Amygdala (tissue), 56 donors: ENCODE results near the gene ATP11A.

Experiments
- DNase-seq, 56 donors: peaks; one replicate each; lab custom pipeline; 2025; lab: John Stamatoyannopoulos, UW

ATP11A gene

DNA sequence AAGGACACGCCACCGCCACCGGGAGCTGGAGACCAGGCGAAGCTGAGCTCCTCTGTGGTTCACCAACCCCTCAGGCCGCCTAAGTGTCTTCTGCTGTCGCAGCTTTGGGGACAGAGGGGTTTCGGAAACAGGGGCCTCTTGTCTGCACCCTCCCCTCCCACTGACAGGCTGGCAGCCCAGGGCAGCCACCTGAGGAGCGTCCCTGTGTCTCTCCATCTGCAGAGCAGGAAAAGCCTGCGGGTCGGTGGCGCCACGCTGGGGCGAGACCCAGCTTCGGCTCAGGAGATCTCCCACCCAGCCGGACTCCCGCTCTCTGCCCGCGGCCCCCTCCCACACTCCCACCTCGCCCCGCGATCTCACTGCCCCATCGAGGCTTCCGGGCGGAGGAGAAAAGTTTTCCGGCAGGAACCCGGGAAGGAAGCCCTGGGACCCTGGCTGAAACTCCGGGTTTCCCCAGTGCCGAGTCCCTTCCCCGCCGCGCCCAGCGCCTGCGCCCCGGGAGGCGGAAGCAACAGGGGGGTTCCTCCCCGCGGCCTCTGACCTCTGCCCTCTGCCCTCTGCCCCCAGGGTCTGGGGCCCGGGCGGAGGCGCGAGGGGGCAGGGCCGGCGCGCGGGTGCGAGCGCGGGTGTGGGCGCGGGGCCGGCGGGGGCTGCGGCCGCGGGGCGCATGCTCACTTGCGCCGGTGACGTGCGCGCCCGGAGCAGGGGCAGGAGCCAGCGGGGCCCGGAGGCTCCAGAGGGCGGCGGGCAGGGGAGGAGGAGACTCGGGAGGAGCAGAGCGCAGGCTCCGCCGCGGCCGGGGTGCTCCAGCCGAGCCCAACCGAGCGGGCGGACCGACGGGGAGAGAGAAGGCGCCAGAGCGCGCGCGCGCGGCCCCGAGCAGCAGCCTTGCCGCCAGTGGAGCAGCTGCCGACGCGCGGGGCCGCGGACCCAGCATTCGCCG, at the start of gene ATP11A:
Gene ATP11A, plus strand, starts transcription at position 736 of the 943 bp plus-strand sequence. CDS start 379 bp downstream, outside the sequence.
- DNase-seq: peak in 55 of 56 donors; percentile 44 to 94 (median 82)

DNA sequence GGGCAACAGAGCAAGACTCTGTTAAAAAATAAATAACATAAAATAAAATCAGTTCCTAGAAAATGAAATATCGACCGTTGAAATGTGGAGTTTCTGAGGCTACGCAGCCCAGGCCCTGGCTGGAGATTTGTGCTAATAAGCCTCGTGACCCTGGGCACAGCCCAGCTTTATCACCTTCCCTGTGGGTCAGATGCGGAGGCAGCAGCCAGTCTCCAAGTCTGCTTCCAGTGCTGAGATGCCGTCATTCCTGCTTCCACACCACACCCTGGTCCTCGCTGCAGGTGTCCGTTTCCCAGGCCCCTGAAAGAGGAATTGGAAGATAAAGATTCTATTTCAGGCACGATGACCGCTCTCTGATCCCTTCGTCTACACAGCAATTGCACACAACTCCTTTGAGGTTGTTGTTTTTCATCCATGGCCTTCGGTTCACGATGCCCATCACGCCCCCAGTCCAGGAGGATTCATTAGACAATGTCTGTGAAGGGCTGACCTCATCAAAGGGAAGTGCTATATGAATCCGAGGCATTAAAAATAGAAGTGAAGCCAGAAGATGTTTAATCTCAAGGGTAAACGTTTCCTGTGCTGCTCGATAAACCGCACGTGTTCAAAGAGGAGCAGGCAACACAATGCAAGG, 48.3 kb upstream of the ATP11A start:
- DNase-seq: no peak

DNA sequence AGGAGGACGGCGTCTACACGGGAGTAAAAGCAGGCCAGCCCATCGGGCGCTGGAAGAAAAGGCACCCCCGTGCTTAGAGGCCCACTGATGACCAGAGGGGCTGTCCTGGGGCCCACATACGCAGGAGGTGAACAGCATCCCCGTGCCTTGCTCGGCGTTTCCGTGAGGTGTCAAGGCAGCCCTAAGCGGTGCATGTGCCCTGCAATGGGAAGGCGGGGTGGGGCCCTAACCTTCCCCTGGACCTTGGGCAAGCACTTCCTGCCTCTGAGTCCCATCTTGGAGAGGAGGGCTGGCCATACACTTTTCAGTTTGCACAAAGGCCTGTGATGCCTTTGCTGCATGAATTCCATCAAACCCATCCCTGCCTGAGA, 47.8 kb upstream of the ATP11A start:
- no peak for DNase-seq

GRCh38 chr13:112643759-112644459, 45.9 kb upstream of the ATP11A start:
- DNase-seq: no peak

- no peak for DNase-seq
Measured at GRCh38 chr13:112645327-112645914, 44.4 kb upstream of the ATP11A start.

- DNase-seq: no peak
Measured at GRCh38 chr13:112647256-112647655, 42.6 kb upstream of the ATP11A start.

GRCh38 chr13:112648101-112648500, 41.7 kb upstream of the ATP11A start:
- no peak for DNase-seq

- no peak for DNase-seq
Measured at GRCh38 chr13:112648966-112649690, 40.7 kb upstream of the ATP11A start.

DNA sequence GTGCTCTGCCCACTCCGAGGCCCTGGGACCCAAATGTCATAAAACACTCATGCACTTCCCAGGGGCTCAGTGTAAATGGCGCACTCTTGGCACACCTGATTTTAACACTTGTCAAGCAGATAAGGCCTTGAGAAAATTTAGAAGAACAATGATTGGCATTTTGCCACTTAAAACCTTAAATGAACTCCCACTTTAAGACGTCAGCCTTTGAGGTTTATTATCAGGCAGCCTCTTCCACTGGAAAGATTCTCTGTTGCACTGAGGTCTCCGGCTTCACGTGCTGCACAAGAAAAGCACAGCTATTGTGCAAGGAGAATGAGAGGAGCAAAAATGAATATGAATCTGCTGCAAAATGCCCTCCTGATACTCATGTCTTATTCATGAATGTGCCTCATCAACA, 38.5 kb upstream of the ATP11A start:
- DNase-seq: no peak

DNA sequence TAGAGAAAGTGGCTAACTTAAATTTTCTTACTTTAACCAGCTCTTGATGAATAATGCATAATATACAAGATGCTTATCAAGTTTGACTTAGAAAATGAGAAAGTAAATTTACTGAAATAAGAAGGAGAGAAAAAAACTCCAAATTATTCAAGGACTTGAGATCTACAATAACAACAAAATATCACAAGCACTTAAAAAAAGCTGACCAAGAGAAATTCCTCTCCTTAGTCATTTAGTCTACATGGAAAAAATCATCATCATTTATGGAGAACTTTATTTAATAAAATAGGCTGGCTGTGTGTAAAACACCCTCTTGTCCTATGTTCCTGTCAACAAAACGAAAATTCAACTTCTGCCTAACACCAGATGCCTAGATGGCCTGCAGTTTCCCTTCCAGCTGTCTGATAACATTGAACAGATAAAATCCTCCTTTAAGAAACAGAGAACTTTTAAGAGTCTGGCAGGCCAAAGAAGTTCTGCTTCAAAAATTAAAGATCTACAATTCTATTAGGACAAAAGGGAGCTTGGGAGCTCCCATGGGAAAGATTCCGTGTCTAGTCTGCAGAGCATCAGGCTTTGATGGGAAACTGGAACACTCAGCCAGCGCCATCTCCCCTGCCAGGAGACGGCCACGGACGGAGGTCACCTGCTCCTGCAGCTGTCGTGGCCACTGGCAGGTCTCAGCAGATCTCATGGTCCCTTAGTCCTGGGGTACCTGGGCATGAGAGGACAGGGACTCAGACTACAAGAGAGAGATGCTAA, 37.9 kb upstream of the ATP11A start:
- DNase-seq: no peak

DNA sequence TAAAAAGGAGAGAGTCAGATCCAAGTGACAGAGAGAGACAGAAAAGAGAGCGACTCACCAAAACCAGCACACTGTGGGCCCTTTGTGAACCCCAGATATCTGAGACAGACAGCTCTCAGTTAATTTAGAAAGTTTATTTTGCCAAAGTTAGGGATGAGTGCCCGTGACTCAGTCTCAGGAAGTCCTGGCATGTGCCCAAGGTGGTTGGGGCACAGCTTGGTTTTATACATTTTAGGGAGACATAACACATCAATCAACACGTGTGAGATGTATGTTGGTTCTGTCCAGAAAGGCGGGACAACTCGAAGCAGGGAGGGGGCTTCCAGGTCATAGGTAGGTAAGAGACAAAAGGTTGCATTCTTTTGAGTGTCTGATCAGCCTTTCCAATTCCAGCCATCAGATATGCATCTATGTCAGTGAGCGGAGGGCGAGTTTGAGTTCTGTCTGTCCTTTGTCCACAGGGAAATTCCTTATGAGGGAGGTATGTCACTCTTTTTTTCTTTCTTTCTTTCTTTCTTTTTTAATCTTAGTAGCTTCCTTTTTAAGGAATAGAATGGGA, 37.2 kb upstream of the ATP11A start:
- peak in 1 of 56 donors; percentile 7 for DNase-seq

DNA sequence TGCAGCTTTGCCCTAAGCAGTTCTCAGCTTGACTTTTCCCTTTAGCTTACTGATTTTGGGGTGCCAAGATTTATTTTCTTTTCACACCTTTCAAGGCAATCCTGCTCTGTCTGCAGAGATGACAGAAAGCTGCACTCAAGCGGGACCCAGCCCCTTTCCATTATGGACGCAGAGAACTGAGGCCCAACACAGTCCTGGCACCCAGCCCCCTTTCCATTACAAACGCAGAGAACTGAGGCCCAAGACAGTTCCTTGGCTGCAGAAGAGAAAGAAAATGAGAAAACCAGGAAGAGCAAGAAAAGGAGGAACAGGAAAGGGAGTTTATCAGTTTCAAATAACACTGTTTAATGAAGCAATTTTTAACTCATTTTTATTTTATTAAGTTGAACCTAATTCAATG, 36.8 kb upstream of the ATP11A start:
- no peak for DNase-seq

GRCh38 chr13:112655913-112656312, 33.9 kb upstream of the ATP11A start:
- no peak for DNase-seq

DNA sequence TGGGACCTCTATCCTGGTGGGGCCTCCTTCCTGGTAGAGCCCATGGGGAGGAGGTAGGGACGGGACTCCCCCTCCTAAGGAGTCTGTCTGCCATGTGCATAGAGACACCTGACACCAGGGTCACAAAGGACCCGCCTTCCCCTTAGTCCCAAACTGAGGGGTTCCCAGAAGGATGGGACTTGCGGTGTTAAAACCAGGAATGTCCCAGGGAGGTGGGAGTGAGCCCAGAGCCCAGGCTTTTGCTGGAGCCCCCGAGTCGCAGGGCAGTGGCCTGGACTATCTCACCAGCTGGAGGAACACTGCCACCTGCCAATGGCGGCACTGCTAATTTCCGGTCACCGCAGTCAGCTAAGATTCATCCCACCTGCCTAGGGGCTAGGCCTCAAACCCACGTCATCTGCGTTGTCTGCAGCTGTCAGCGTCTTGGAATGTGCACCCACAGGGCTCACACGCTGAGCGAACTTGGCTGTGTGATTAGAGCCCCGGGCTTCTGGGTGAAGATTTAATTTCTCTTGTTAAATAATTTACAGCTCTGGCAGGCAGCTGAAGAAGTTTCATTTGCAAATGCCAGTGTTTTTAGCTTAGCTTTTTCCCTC, 31.9 kb upstream of the ATP11A start:
- DNase-seq: no peak

- DNase-seq: no peak
Measured at GRCh38 chr13:112658808-112659207, 31.0 kb upstream of the ATP11A start.

GRCh38 chr13:112661291-112661690, 28.5 kb upstream of the ATP11A start:
- DNase-seq: no peak

DNA sequence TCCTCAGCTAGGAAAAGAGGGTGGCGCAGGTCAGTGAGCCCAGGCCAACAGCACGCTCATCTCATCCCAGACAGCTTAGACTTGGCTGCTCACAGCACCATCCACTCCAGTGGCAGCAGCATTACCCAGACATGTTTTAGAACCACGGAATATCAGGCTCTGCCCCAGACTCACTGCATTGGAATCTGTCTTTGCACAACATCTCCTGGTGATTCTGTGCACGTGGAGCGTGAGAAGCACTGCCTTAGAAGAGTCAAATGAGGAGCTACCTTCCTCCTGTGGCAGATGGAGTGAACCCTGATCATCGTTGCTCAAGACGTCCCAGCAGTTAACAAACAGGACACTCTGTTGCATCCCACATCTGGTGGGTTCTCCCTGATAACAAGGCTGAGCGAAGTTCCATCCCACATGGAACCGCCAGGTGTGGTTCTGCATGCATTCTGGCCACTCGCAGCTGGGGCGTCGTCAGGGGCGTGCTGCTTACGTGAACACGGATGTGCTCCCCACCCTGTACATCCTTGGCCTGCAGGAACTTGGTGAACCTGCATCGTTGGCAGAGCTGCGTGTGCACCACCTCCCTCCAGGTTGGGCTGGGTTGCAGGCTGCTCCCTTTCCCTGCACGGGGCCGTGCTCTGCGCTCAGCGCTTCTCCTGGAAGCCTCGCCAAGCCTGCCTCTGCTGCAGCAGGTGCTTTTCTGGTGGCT, 25.2 kb upstream of the ATP11A start:
- no peak for DNase-seq

GRCh38 chr13:112668924-112669323, 20.9 kb upstream of the ATP11A start:
- no peak for DNase-seq
